Mesendoderm (in vitro differentiated cells): ENCODE data around the gene AKAP1.

Experiments
- DNase-seq: peaks from one replicate; pipeline ENCODE4 v3.0.0; 2013
- H2AK5ac ChIP-seq: 2 replicates; pipeline ENCODE4 v1.6.1; 2013; ENCODE audit warnings: low read length, inconsistent platforms
- H2BK120ac ChIP-seq: 2 replicates; pipeline ENCODE4 v1.6.1; 2013; ENCODE audit warnings: low read depth, mild to moderate bottlenecking, low read length, moderate library complexity, mixed read lengths
- H2BK15ac ChIP-seq: replicated peaks from 2 replicates; pipeline ENCODE4 v1.6.1; 2013; ENCODE audit warnings: low read depth, mild to moderate bottlenecking, moderate library complexity
- H2BK5ac ChIP-seq: 2 replicates; pipeline ENCODE4 v1.6.1; 2013; ENCODE audit warnings: low read length, inconsistent platforms
- H3K18ac ChIP-seq: 2 replicates; pipeline ENCODE4 v1.6.1; 2013; ENCODE audit warnings: mild to moderate bottlenecking, low read length, mixed read lengths
- H3K23ac ChIP-seq: one replicate; pipeline ENCODE4 v1.6.1; 2013; ENCODE audit warnings: low read length
- H3K27ac ChIP-seq: 2 replicates; pipeline ENCODE4 v1.5.1; 2013; ENCODE audit warnings: low read depth, mild to moderate bottlenecking, inconsistent platforms, low read length, moderate library complexity
- H3K27me3 ChIP-seq: 2 replicates; pipeline ENCODE4 v1.6.1; 2013; ENCODE audit warnings: low read length, control low read depth, mild to moderate bottlenecking, inconsistent platforms; ENCODE audit not compliant: insufficient read depth, poor library complexity
- H3K36me3 ChIP-seq: 2 replicates; pipeline ENCODE4 v1.6.1; 2013; ENCODE audit warnings: low read length, inconsistent platforms; ENCODE audit not compliant: control insufficient read depth, insufficient read depth
- H3K4ac ChIP-seq: one replicate; pipeline ENCODE4 v1.6.1; 2013; ENCODE audit warnings: low read depth, mild to moderate bottlenecking, low read length, moderate library complexity
- H3K4me1 ChIP-seq: 2 replicates; pipeline ENCODE4 v1.6.1; 2013; ENCODE audit warnings: low read depth, low read length, inconsistent platforms; ENCODE audit not compliant: control insufficient read depth
- H3K4me2 ChIP-seq: 2 replicates; pipeline ENCODE4 v1.6.1; 2013; ENCODE audit warnings: low read length
- H3K4me3 ChIP-seq: 2 replicates; pipeline ENCODE4 v1.5.1; 2013; ENCODE audit warnings: mild to moderate bottlenecking, low read length
- H3K56ac ChIP-seq: one replicate; pipeline ENCODE4 v1.6.1; 2013; ENCODE audit warnings: low read length
- H3K79me1 ChIP-seq: 2 replicates; pipeline ENCODE4 v1.6.1; 2013; ENCODE audit warnings: low read length, inconsistent platforms
- H3K79me2 ChIP-seq: 2 replicates; pipeline ENCODE4 v1.6.1; 2013; ENCODE audit warnings: mild to moderate bottlenecking, low read length; ENCODE audit not compliant: control insufficient read depth, insufficient read depth
- H3K9ac ChIP-seq: 2 replicates; pipeline ENCODE4 v1.6.1; 2013; ENCODE audit warnings: low read length, inconsistent platforms
- H4K5ac ChIP-seq: one replicate; pipeline ENCODE4 v1.6.1; 2013; ENCODE audit warnings: low read length
- H4K8ac ChIP-seq: one replicate; pipeline ENCODE4 v1.6.1; 2013; ENCODE audit warnings: low read depth, mild to moderate bottlenecking, control low read depth, low read length, moderate library complexity
- WGBS: extraction: QIAGEN DNeasy Blood & Tissue Kit; methylation state at CpG from one replicate; pipeline ENCODE4 v1.1.7; 2013; ENCODE audit warnings: low lambda C conversion rate, missing lambda C conversion rate; ENCODE audit not compliant: insufficient coverage; ENCODE audit errors: extremely low coverage; 5-methylcytosine and 5-hydroxymethylcytosine counted together

Gene AKAP1

GRCh38 chr17:57068707-57069106, 16.3 kb upstream of the AKAP1 start:
- H2AK5ac ChIP-seq = no peak overlapping the region
- peak overlapping the region; percentile 20 for H3K18ac ChIP-seq
- H3K4me1 ChIP-seq = no peaks in the 10 kb centered on the region
- no peak overlapping the region for H3K4me3 ChIP-seq
- no peak overlapping the region for H3K4me2 ChIP-seq
- no peaks in the 10 kb centered on the region for H3K79me2 ChIP-seq
- H3K56ac ChIP-seq = peak overlapping the region; percentile 49
- H2BK15ac ChIP-seq = no peak overlapping the region
- H2BK120ac ChIP-seq = no peak overlapping the region
- H2BK5ac ChIP-seq = no peak overlapping the region
- H3K27ac ChIP-seq = no peak overlapping the region
- H4K5ac ChIP-seq = no peak overlapping the region
- no peak overlapping the region for H3K23ac ChIP-seq
- DNase-seq = no peak
- no peaks in the 10 kb centered on the region for H3K27me3 ChIP-seq
- peak overlapping the region; percentile 65 for H4K8ac ChIP-seq
- H3K36me3 ChIP-seq = no peaks in the 10 kb centered on the region
- no peaks in the 10 kb centered on the region for H3K79me1 ChIP-seq
- no CpG with 5 or more reads among the region's 2 CpGs for WGBS
- H3K4ac ChIP-seq = no peak overlapping the region
- no peak overlapping the region for H3K9ac ChIP-seq

- no peak for DNase-seq
- Histone ChIP-seq H3K18ac (no peak overlapping the region), H4K5ac (no peak overlapping the region), H2AK5ac (no peak overlapping the region), H3K4me1 (no peaks in the 10 kb centered on the region), H3K27me3 (no peaks in the 10 kb centered on the region), H3K4me2 (no peak overlapping the region), H3K79me2 (no peaks in the 10 kb centered on the region), H3K36me3 (no peaks in the 10 kb centered on the region), H4K8ac (no peak overlapping the region), H2BK15ac (no peak overlapping the region), H3K4ac (no peak overlapping the region), H3K27ac (no peak overlapping the region), H3K23ac (no peak overlapping the region), H3K9ac (no peak overlapping the region), H3K4me3 (no peak overlapping the region), H2BK5ac (no peak overlapping the region), H3K79me1 (no peaks in the 10 kb centered on the region), H2BK120ac (no peak overlapping the region), H3K56ac (no peak overlapping the region)
- no CpG with 5 or more reads among the region's 5 CpGs for WGBS
Measured at GRCh38 chr17:57071991-57072944, 12.8 kb upstream of the AKAP1 start.

GRCh38 chr17:57073626-57074025, 11.4 kb upstream of the AKAP1 start:
- no peaks in the 10 kb centered on the region for H3K4me1 ChIP-seq
- no peak overlapping the region for H3K23ac ChIP-seq
- no peak overlapping the region for H4K8ac ChIP-seq
- no peak overlapping the region for H3K18ac ChIP-seq
- no peaks in the 10 kb centered on the region for H3K27me3 ChIP-seq
- no peak for DNase-seq
- no peaks in the 10 kb centered on the region for H3K79me1 ChIP-seq
- no peak overlapping the region for H2BK120ac ChIP-seq
- no peak overlapping the region for H2AK5ac ChIP-seq
- H3K4me2 ChIP-seq = no peak overlapping the region
- H2BK5ac ChIP-seq = no peak overlapping the region
- H3K4ac ChIP-seq = no peak overlapping the region
- no peak overlapping the region for H3K56ac ChIP-seq
- no peak overlapping the region for H2BK15ac ChIP-seq
- no peak overlapping the region for H4K5ac ChIP-seq
- no peaks in the 10 kb centered on the region for H3K79me2 ChIP-seq
- no peak overlapping the region for H3K4me3 ChIP-seq
- no peak overlapping the region for H3K9ac ChIP-seq
- WGBS = no CpG with 5 or more reads among the region's 2 CpGs
- no peaks in the 10 kb centered on the region for H3K36me3 ChIP-seq
- H3K27ac ChIP-seq = no peak overlapping the region

- Histone ChIP-seq H3K4me2 (no peak overlapping the region), H3K18ac (no peak overlapping the region), H3K27ac (no peak overlapping the region), H3K4me1 (no peaks in the 10 kb centered on the region), H2AK5ac (no peak overlapping the region), H4K8ac (no peak overlapping the region), H3K4me3 (no peak overlapping the region), H2BK120ac (no peak overlapping the region), H3K27me3 (no peaks in the 10 kb centered on the region), H2BK15ac (no peak overlapping the region), H2BK5ac (no peak overlapping the region), H3K79me2 (no peaks in the 10 kb centered on the region), H3K9ac (no peak overlapping the region), H3K56ac (no peak overlapping the region), H3K79me1 (no peaks in the 10 kb centered on the region), H3K4ac (no peak overlapping the region), H3K23ac (no peak overlapping the region), H4K5ac (no peak overlapping the region), H3K36me3 (no peaks in the 10 kb centered on the region)
- WGBS = no CpG with 5 or more reads among the region's 3 CpGs
- no peak for DNase-seq
Measured at GRCh38 chr17:57075193-57075592, 9.9 kb upstream of the AKAP1 start.

DNA sequence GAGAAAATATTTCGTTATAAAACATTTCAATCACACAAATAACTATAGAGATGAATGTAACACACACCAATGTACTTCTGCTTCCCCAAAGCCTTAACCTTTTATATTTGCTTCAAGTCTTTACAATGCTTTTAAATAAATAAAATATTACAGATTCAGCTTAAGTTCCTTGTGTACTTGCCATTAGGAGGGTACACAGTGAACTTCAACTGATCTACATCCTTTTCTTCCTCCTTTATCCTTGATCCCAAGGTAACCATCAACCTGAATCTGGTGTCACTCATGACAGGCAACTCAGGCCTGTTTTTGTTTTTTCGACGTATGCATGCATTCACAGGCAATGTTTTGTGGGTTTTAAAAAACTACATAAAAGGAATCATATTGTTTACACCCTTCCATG, 9.3 kb upstream of the AKAP1 start:
- H3K4ac ChIP-seq = no peak overlapping the region
- WGBS = no CpG with 5 or more reads among the region's 3 CpGs

More for the DNA sequence above, 9.3 kb upstream of the AKAP1 start:
- H3K18ac ChIP-seq = no peak overlapping the region
- H3K79me2 ChIP-seq = no peaks in the 10 kb centered on the region
- H4K5ac ChIP-seq = no peak overlapping the region
- no peak overlapping the region for H3K4me3 ChIP-seq
- no peak overlapping the region for H2BK5ac ChIP-seq
- H2BK15ac ChIP-seq = no peak overlapping the region
- no peak overlapping the region for H3K4me2 ChIP-seq
- no peak for DNase-seq
- H3K79me1 ChIP-seq = no peaks in the 10 kb centered on the region
- no peak overlapping the region for H3K9ac ChIP-seq
- no peaks in the 10 kb centered on the region for H3K27me3 ChIP-seq
- no peak overlapping the region for H3K27ac ChIP-seq
- no peak overlapping the region for H2BK120ac ChIP-seq
- no peaks in the 10 kb centered on the region for H3K36me3 ChIP-seq
- H3K56ac ChIP-seq = no peak overlapping the region
- H2AK5ac ChIP-seq = no peak overlapping the region
- no peak overlapping the region for H4K8ac ChIP-seq
- no peaks in the 10 kb centered on the region for H3K4me1 ChIP-seq
- no peak overlapping the region for H3K23ac ChIP-seq
